ENCODE results near the gene PIGT.

Gene PIGT

GRCh38 chr20:45415822-45416637 lies at the start of gene PIGT:
Gene PIGT (plus strand): TSS chr20:45416141. CDS start chr20:45416157, 16 bp downstream.
- peak; percentile 81 for DNase-seq (ENCODE audit: low spot score)

- DNase-seq (ENCODE audit: low spot score) = no peak
These were observed 49.7 kb upstream of the PIGT start for GRCh38 chr20:45366192-45366591.

GRCh38 chr20:45366631-45367030 lies 49.3 kb upstream of the PIGT start:
- no peak for DNase-seq (ENCODE audit: low spot score)

GRCh38 chr20:45367126-45367525 lies 48.8 kb upstream of the PIGT start:
- DNase-seq (ENCODE audit: low spot score) = no peak

- no peak for DNase-seq (ENCODE audit: low spot score)
These were observed 47.5 kb upstream of the PIGT start for GRCh38 chr20:45368221-45368980.

GRCh38 chr20:45370571-45371160 lies 45.3 kb upstream of the PIGT start:
- no peak for DNase-seq (ENCODE audit: low spot score)

GRCh38 chr20:45372241-45372640 lies 43.7 kb upstream of the PIGT start:
- DNase-seq (ENCODE audit: low spot score) = no peak

GRCh38 chr20:45372646-45373352 lies 43.1 kb upstream of the PIGT start:
- DNase-seq (ENCODE audit: low spot score) = no peak

- peak; percentile 88 for DNase-seq (ENCODE audit: low spot score)
These were observed 42.4 kb upstream of the PIGT start for GRCh38 chr20:45373353-45374100.

GRCh38 chr20:45374101-45374467 lies 41.9 kb upstream of the PIGT start:
- no peak for DNase-seq (ENCODE audit: low spot score)

- no peak for DNase-seq (ENCODE audit: low spot score)
These were observed 41.0 kb upstream of the PIGT start for GRCh38 chr20:45374966-45375365.

- DNase-seq (ENCODE audit: low spot score) = no peak
These were observed 38.7 kb upstream of the PIGT start for GRCh38 chr20:45377269-45377668.

GRCh38 chr20:45378191-45378590 lies 37.8 kb upstream of the PIGT start, which contains the start of gene TP53TG5:
Gene TP53TG5 (minus strand): TSS chr20:45378325. CDS start chr20:45378236, 89 bp downstream.
- no peak for DNase-seq (ENCODE audit: low spot score)

- DNase-seq (ENCODE audit: low spot score) = no peak
These were observed 28.7 kb upstream of the PIGT start for GRCh38 chr20:45387274-45387673.

- DNase-seq (ENCODE audit: low spot score) = no peak
These were observed 25.0 kb upstream of the PIGT start for GRCh38 chr20:45390931-45391330.

GRCh38 chr20:45391559-45391958 lies 24.4 kb upstream of the PIGT start:
- DNase-seq (ENCODE audit: low spot score) = no peak

- DNase-seq (ENCODE audit: low spot score) = no peak
These were observed 23.2 kb upstream of the PIGT start for GRCh38 chr20:45392733-45393132.

GRCh38 chr20:45394221-45395113 lies 21.5 kb upstream of the PIGT start:
- no peak for DNase-seq (ENCODE audit: low spot score)

- no peak for DNase-seq (ENCODE audit: low spot score)
These were observed 20.9 kb upstream of the PIGT start for GRCh38 chr20:45395114-45395415.

- no peak for DNase-seq (ENCODE audit: low spot score)
These were observed 16.9 kb upstream of the PIGT start for GRCh38 chr20:45399018-45399417.
